Neuron (in vitro differentiated cells): ENCODE results near the gene ZNF865.

Experiments
- H2AFZ ChIP-seq: one replicate; pipeline ENCODE4 v1.6.1; 2013; ENCODE audit warnings: low read depth, mild to moderate bottlenecking, inconsistent platforms, low read length, moderate library complexity
- H3K27me3 ChIP-seq: one replicate; pipeline ENCODE4 v1.6.1; 2013; ENCODE audit warnings: low read length; ENCODE audit not compliant: insufficient read depth
- H3K36me3 ChIP-seq: one replicate; pipeline ENCODE4 v1.6.1; 2013; ENCODE audit warnings: low read length; ENCODE audit not compliant: insufficient read depth
- H3K4me1 ChIP-seq: one replicate; pipeline ENCODE4 v1.6.1; 2013; ENCODE audit warnings: low read length; ENCODE audit not compliant: insufficient read depth
- H3K4me3 ChIP-seq: 2 replicates; pipeline ENCODE4 v1.5.1; 2013; ENCODE audit warnings: mild to moderate bottlenecking, low read length, moderate library complexity
- H3K9me3 ChIP-seq: one replicate; pipeline ENCODE4 v1.6.1; 2013; ENCODE audit warnings: low read length

ZNF865 gene

DNA sequence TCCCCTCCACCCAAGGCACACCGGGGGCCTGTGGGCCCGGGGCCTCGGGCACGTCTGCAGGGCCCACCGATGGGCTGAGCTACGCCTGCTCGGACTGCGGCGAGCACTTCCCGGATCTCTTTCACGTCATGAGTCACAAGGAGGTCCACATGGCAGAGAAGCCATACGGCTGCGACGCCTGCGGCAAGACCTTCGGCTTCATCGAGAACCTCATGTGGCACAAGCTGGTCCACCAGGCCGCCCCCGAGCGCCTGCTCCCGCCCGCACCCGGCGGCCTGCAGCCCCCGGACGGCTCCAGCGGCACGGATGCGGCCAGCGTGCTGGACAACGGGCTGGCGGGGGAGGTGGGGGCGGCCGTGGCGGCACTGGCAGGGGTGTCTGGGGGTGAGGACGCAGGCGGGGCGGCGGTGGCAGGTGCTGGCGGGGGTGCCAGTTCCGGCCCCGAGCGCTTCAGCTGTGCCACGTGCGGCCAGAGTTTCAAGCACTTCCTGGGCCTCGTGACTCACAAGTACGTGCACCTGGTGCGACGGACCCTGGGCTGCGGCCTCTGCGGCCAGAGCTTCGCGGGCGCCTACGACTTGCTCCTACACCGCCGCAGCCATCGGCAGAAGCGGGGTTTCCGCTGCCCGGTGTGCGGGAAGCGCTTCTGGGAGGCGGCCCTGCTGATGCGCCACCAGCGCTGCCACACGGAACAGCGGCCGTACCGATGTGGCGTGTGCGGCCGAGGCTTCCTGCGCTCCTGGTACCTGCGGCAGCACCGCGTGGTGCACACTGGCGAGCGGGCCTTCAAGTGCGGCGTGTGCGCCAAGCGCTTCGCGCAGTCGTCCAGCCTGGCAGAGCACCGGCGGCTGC, 10.3 kb downstream of the ZNF865 start:
- H3K4me1 ChIP-seq, result no peaks in the 10 kb centered on the region
- H3K36me3 ChIP-seq, result peaks cover 47% of the 10 kb centered on the region
- H3K4me3 ChIP-seq, result no peak overlapping the region
- peaks cover 2% of the 10 kb centered on the region for H3K9me3 ChIP-seq
- H3K27me3 ChIP-seq, result no peaks in the 10 kb centered on the region
- H2AFZ ChIP-seq, result no peak overlapping the region

DNA sequence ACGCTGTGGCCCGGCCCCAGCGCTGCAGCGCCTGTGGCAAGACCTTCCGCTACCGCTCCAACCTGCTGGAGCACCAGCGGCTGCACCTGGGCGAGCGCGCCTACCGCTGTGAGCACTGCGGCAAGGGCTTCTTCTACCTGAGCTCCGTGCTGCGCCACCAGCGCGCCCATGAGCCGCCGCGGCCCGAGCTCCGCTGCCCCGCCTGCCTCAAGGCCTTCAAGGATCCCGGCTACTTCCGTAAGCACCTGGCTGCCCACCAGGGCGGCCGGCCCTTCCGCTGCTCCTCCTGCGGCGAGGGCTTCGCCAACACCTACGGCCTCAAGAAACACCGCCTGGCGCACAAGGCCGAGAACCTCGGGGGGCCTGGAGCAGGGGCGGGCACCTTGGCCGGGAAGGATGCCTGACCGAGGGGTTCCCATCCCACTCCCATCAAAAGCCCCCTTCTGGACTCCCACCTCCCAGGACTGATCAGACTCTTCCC, 11.0 kb downstream of the ZNF865 start:
- peaks cover 2% of the 10 kb centered on the region for H3K9me3 ChIP-seq
- H3K27me3 ChIP-seq, result no peaks in the 10 kb centered on the region
- H3K4me3 ChIP-seq, result no peak overlapping the region
- H3K4me1 ChIP-seq, result no peaks in the 10 kb centered on the region
- peaks cover 51% of the 10 kb centered on the region for H3K36me3 ChIP-seq
- H2AFZ ChIP-seq, result no peak overlapping the region

DNA sequence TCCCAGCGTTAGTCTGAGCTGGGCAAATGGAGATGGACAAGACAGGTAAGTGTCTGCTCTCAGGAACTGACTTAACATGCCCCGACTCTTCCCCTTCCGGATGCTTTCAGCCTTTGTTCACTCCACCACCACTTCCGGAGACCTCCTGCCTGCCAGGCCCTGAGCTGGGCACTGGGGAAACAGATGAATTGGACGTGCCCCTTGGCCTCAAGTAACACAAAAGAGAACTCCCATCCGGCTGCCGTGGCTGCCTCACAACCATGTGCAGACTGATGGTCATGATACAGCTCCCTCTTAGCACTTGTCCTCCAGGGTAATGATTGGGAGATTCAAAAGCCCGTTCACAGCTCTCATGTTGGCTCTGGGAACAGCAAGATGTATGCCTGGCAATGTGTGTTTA, 12.0 kb downstream of the ZNF865 start:
- H3K36me3 ChIP-seq, result peaks cover 53% of the 10 kb centered on the region
- H3K4me1 ChIP-seq, result no peaks in the 10 kb centered on the region
- no peak overlapping the region for H2AFZ ChIP-seq
- H3K4me3 ChIP-seq, result no peak overlapping the region
- H3K9me3 ChIP-seq, result peaks cover 2% of the 10 kb centered on the region
- H3K27me3 ChIP-seq, result no peaks in the 10 kb centered on the region

DNA sequence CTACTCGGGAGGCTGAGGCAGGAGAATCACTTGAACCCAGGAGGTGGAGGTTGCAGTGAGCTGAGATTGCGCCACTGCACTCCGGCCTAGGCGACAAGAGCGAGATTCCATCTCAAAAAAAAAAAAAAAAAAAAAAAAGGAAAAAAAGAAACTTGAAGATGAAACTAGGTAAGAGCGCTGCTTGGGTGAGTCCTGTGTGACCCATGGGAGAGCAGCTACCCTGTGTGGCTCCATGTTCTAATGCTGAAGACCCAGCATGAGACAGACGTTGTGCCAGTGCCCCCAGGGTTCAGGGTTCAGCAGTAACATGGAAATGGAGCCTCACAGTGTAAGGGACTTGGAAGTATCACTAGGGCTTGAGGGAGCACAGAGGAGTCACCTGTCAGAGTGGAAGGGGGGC, 13.0 kb downstream of the ZNF865 start:
- Histone ChIP-seq H2AFZ (no peak overlapping the region), H3K4me1 (no peaks in the 10 kb centered on the region), H3K27me3 (no peaks in the 10 kb centered on the region), H3K4me3 (no peak overlapping the region), H3K9me3 (peaks cover 2% of the 10 kb centered on the region), H3K36me3 (peaks cover 49% of the 10 kb centered on the region)

DNA sequence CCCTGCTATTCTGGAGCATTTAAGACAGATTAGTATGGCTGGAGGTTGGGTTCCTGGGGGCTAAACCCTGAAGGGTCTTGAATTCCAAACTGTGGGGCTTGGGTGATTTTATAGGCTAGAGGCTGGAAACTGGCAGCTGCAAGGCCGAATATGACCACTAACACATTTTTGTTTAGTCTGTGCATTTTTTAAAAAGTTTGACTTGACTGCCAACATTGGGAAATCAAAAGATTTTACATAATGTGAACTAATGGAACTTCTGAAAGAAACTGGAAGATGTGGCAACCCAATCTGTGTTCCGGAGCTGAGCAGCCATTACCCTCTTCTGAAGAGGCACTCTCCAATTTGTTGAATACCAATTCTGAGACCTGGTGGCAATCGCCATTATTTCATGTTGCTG, 13.8 kb downstream of the ZNF865 start:
- H2AFZ ChIP-seq, result no peak overlapping the region
- no peaks in the 10 kb centered on the region for H3K27me3 ChIP-seq
- peaks cover 46% of the 10 kb centered on the region for H3K36me3 ChIP-seq
- no peaks in the 10 kb centered on the region for H3K4me1 ChIP-seq
- H3K9me3 ChIP-seq, result peaks cover 2% of the 10 kb centered on the region
- no peak overlapping the region for H3K4me3 ChIP-seq

DNA sequence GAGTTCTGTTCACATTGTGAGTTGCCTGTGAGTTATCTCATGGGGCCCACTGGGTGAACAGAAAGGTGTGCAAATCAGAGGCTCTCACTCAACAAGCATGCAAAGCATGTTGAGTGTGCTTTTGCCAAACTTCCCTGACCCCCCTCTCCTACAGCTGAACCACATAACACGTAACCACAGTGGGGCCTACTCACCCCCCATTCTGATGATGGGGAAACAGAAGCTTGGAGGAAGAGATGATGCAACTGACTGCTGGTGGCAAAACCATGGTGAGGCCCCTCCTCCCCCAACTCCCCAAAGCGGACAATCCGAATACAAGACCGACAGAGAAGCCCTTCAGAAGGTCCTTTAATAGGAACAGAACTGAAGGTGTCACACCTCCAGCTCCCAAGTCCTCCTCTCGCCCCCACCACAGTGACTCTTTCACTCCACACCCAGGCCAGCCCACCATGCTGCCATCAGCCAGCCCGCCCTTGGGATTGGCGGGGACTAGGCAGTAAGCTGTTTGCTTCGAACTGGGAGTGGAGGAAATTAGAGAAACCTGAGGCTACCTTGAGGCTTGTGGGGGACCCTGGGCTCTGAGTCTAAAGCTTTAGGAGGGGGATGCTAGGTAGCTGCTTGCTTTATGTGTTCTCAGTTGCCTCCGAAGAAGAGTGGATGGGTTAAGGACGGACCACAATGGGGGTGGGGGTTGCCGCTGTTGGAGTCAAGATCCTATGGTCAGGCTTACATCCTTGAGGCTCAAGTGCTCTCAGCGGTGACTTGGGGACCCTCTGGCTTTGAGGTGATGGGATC, 15.2 kb downstream of the ZNF865 start:
- H3K27me3 ChIP-seq, result no peaks in the 10 kb centered on the region
- no peak overlapping the region for H2AFZ ChIP-seq
- peaks cover 3% of the 10 kb centered on the region for H3K4me1 ChIP-seq
- no peaks in the 10 kb centered on the region for H3K9me3 ChIP-seq
- peaks cover 37% of the 10 kb centered on the region for H3K36me3 ChIP-seq
- no peak overlapping the region for H3K4me3 ChIP-seq

DNA sequence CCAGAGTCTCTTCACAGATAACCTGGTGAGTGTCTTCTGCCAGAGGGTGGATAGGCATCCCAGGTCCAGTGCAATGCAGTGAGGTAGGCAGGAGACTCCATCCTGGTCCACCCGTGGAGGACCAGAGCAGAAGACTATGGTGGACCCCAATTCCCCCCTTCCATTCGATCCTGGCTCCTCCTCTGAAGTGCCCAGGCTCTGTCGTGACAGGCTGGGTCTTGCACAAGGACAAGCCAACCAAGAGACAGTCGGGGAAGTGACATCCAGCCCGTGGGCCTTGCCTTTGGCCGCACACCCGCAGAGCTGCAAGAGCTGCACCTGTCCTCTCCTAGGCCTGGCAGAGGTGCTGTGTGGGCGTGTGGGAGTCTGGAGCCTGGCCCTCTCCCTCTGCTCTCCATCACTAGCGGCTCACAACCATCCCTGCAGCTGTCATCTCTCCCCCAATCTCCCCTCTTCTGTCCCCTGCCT, 15.8 kb downstream of the ZNF865 start:
- H3K9me3 ChIP-seq, result no peaks in the 10 kb centered on the region

DNA sequence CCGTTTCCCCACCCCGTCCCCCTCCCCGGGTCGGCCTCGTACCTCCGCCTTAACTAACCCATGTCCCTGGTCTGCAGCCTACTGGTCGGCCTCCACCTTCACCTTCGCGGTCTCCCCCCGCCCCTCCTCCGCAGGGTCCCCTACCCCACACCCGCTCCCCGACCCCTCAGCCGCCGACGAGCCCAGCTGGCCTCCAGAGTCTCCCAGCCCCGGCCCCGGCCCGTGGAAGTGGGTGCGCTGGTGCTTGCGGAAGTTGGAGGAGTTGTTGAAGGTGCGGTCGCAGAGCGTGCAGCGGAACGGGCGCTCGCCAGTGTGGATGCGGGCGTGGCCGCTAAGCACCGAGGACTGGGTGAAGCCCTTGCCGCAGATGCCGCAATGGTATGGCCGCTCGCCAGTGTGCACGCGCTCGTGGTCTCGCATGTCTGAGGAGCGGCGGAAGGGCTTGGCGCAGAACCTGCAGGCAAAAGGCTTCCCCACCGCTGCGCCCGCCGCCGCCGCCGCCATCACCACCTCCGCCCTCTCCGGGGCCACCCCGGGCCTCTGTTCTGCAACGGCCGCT, 16.3 kb downstream of the ZNF865 start:
- H3K4me1 ChIP-seq, result peaks cover 3% of the 10 kb centered on the region
- no peak overlapping the region for H3K4me3 ChIP-seq
- no peak overlapping the region for H2AFZ ChIP-seq
- H3K9me3 ChIP-seq, result no peaks in the 10 kb centered on the region
- no peaks in the 10 kb centered on the region for H3K27me3 ChIP-seq
- peaks cover 27% of the 10 kb centered on the region for H3K36me3 ChIP-seq

More for the DNA sequence above, 15.8 kb downstream of the ZNF865 start:
- H3K4me1 ChIP-seq, result peaks cover 3% of the 10 kb centered on the region
- H2AFZ ChIP-seq, result no peak overlapping the region
- peaks cover 31% of the 10 kb centered on the region for H3K36me3 ChIP-seq
- no peaks in the 10 kb centered on the region for H3K27me3 ChIP-seq
- no peak overlapping the region for H3K4me3 ChIP-seq

DNA sequence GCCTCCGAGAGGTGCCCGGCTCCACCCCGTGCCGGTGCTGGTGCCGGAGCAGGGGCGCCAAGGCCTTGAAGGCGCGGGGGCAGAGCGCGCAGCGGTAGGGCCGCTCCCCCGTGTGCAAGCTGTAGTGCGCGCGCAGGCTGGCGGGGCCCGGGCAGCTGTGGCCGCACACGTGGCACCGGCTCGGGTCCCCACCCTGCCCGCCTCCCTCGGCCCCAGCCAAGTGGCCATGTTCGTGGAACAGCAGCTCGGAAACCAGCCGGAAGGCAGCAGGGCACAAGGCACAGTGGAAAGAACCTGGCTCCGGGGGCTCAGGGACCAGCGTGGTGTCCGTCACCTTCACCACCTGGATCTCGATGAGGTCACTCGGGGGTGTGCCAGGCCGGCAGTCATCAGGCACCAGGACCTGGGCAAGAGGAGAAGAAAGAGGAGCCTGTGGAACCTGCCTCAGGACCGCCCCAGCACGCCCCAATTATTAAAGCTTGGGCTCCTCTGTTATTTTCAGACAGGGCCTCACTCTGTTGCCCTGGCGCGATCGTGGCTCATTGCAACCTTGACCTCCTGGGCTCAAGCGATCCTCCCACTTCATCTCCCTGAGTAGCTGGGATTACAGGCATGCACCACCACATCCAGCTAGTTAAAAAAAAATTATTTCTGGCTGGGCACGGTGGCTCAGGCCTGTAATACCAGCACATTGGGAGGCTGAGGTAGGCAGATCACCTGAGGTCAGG, 17.0 kb downstream of the ZNF865 start:
- Histone ChIP-seq H3K4me3 (no peak overlapping the region), H3K36me3 (peaks cover 22% of the 10 kb centered on the region), H2AFZ (no peak overlapping the region), H3K27me3 (no peaks in the 10 kb centered on the region), H3K9me3 (no peaks in the 10 kb centered on the region), H3K4me1 (peaks cover 3% of the 10 kb centered on the region)

DNA sequence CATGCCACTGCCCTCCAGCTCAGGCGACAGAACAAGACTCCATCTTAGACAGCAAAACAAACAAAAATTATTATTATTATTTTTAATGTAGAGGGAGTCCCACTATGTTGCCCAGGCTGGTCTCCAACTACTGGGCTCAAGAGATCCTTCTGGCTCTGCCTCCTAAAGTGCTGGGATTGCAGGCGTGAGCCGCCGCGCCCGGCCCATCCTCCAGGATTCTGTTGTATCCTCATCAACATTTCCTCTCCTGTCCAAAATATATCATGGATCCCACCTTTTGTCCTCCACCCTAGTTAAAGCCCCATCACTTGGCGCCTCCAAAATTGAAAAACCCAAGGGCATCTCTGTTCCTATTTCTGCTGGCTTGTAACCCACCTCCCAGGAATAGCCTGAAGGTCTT, 17.7 kb downstream of the ZNF865 start:
- H3K9me3 ChIP-seq, result no peaks in the 10 kb centered on the region
- H3K4me1 ChIP-seq, result peaks cover 3% of the 10 kb centered on the region
- no peak overlapping the region for H2AFZ ChIP-seq
- peaks cover 21% of the 10 kb centered on the region for H3K36me3 ChIP-seq
- H3K27me3 ChIP-seq, result no peaks in the 10 kb centered on the region
- no peak overlapping the region for H3K4me3 ChIP-seq

DNA sequence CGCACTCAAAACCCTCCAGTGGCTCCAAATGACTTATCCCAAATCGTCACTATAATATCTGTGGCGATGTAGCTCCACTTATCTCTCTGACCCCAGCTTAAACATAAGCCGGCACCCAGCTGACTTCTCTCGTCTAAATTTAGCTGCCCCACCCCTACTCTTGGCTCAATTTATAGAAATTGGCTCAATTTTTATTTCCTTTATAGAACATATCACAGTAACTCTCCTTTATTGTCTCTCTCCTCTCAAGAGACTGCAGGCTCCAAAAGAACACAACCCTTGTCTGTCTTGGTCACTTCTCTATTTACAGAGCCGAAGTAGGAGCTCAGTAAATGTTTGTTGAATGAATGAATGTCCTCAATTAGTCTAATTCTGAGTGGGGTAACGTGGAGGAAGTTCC, 18.1 kb downstream of the ZNF865 start:
- Histone ChIP-seq H3K36me3 (peaks cover 21% of the 10 kb centered on the region), H3K4me1 (peaks cover 3% of the 10 kb centered on the region), H3K27me3 (no peaks in the 10 kb centered on the region), H3K9me3 (no peaks in the 10 kb centered on the region), H2AFZ (no peak overlapping the region), H3K4me3 (peak overlapping the region; percentile 67)

DNA sequence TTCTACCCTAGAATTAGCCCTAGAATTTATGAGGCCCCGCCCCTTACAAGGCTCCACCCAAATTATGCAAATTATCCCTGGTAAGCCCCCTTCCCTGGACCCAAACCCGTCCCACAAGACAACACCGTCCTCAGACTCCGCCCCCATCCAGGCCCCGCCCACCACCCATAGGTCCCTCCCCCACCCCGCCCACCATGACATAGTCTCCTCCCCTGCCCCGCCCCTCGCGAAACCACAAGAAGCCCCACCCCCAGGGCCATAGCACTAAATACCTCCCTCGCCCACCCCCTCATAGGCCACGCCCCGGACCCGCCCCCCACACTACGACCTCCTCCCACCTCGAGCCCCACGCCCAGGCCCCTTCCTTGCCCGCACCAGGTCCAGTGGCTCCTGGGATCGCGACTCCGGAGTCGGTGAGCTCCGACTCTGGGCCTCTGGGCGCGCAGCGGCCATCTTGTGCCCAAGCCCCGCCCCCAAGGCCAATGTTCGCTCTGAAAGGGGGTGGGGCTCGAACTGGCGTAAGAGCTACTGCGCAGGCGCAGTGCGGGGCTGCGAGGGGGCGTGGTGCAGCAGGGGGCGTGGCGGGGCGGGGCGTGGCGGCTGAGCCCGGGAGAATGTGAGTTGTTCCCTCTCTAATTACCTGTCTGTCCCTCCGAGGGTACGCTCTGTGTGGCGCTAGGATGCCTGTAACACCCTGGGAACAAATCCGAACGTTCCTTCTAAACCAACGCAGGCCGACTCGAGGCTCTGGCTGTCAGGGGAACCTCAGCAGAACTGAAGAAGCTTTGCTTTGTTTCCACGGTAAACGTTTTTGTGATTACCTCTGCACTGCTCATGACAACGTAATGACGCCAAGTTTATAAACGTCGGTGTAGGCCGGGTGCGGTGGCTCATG, 18.9 kb downstream of the ZNF865 start, which contains the start of gene ZNF784:
TSS of gene ZNF784 (minus strand) at position 458 of the 895 bp plus-strand sequence. CDS start at position 453, 5 bp downstream.
- H3K36me3 ChIP-seq, result peaks cover 21% of the 10 kb centered on the region
- peak within 1 kb of the TSS; percentile 44 for H2AFZ ChIP-seq
- peaks cover 3% of the 10 kb centered on the region for H3K4me1 ChIP-seq
- no peaks in the 10 kb centered on the region for H3K9me3 ChIP-seq
- no peaks in the 10 kb centered on the region for H3K27me3 ChIP-seq
- peak within 1 kb of the TSS; percentile 67 for H3K4me3 ChIP-seq
